ENCODE measurements around the gene OLIG2.

Gene OLIG2

DNA sequence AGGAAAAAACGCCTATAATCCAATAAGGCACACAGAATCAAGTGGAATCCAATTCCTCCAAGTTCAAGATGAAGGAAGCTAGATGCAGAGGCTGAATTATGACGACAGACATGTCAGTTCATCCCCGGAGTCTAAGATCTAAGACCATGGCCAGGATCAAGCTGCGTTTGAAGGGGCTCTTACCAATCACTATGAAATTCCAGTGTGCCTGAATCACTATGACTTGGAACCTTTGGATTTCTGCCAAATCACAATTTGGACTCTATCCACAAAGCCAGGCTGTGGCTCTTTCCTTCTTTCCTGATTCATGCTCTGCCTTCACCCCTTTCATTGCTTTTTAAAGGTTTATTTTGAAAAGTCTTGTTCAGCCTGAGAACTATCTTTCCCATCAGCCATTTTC, 17.1 kb downstream of the OLIG2 start:
- H2AFZ ChIP-seq (ENCODE audit: low read depth, low read length) = no peak overlapping the region
- no peak overlapping the region for H2AK5ac ChIP-seq (ENCODE audit: low read length, severe bottlenecking)
- H3K79me1 ChIP-seq (replicated peaks; ENCODE audit: low read length, poor library complexity, severe bottlenecking) = no peaks in the 10 kb centered on the region
- peaks cover 4% of the 10 kb centered on the region for H3K4me1 ChIP-seq (ENCODE audit: control insufficient read depth, insufficient read depth, low read depth, low read length)
- H2BK15ac ChIP-seq (ENCODE audit: low read depth, poor library complexity, severe bottlenecking) = no peak overlapping the region
- no peaks in the 10 kb centered on the region for H3K36me3 ChIP-seq (ENCODE audit: control insufficient read depth in 1 of 2, insufficient read depth in 2 of 2, low read depth in 1 of 2, low read length in 2 of 2)
- no peak overlapping the region for H3K9ac ChIP-seq (ENCODE audit: low read length)
- H4K91ac ChIP-seq (ENCODE audit: low read length) = no peak overlapping the region
- H3K4me3 ChIP-seq (ENCODE audit: insufficient read depth in 1 of 2, low read depth in 1 of 2, low read length in 2 of 2) = no peak overlapping the region
- H3K27ac ChIP-seq (ENCODE audit: low read length, poor library complexity, severe bottlenecking) = no peak overlapping the region
- H3K4ac ChIP-seq (ENCODE audit: low read depth in 1 of 2, low read length in 2 of 2) = no peak overlapping the region
- 5% methylated on average over 3 of the region's 4 CpGs for WGBS
- H3K18ac ChIP-seq (ENCODE audit: low read depth in 1 of 2, low read length in 2 of 2) = peak overlapping the region in 1 of 2 experiments; percentile 75
- no peak overlapping the region for H2BK120ac ChIP-seq (ENCODE audit: low read depth, low read length)
- no peak overlapping the region for H3K14ac ChIP-seq (ENCODE audit: low read length in 2 of 2)
- H3K23ac ChIP-seq (ENCODE audit: low read length in 2 of 2) = no peak overlapping the region
- H3K9me3 ChIP-seq (ENCODE audit: control insufficient read depth, low read length) = no peaks in the 10 kb centered on the region
- peak; percentile 80 for DNase-seq
- H4K8ac ChIP-seq (ENCODE audit: low read length) = no peak overlapping the region
- no peak overlapping the region for H2BK5ac ChIP-seq (ENCODE audit: low read depth, low read length, poor library complexity, severe bottlenecking)
- peaks cover 9 to 16% of the 10 kb centered on the region in 2 experiments for H3K27me3 ChIP-seq (ENCODE audit: control insufficient read depth in 1 of 2, insufficient read depth in 1 of 2, low read length in 2 of 2)
- H2BK12ac ChIP-seq (ENCODE audit: low read length in 2 of 2) = no peak overlapping the region
- no peak overlapping the region for H3K4me2 ChIP-seq (ENCODE audit: low read length, poor library complexity, severe bottlenecking)

GRCh38 chr21:33046455-33046854, 20.7 kb downstream of the OLIG2 start:
- Histone ChIP-seq H4K91ac (ENCODE audit: low read length) (no peak overlapping the region), H2BK5ac (ENCODE audit: low read depth, low read length, poor library complexity, severe bottlenecking) (no peak overlapping the region), H2AFZ (ENCODE audit: low read depth, low read length) (no peak overlapping the region), H3K14ac (ENCODE audit: low read length in 2 of 2) (no peak overlapping the region), H3K36me3 (ENCODE audit: control insufficient read depth in 1 of 2, insufficient read depth in 2 of 2, low read depth in 1 of 2, low read length in 2 of 2) (no peaks in the 10 kb centered on the region), H3K27me3 (ENCODE audit: control insufficient read depth in 1 of 2, insufficient read depth in 1 of 2, low read length in 2 of 2) (peaks cover 24 to 30% of the 10 kb centered on the region in 2 experiments), H3K4me1 (ENCODE audit: control insufficient read depth, insufficient read depth, low read depth, low read length) (peaks cover 4% of the 10 kb centered on the region), H3K18ac (ENCODE audit: low read depth in 1 of 2, low read length in 2 of 2) (no peak overlapping the region), H3K4me2 (ENCODE audit: low read length, poor library complexity, severe bottlenecking) (no peak overlapping the region), H3K9ac (ENCODE audit: low read length) (no peak overlapping the region), H3K23ac (ENCODE audit: low read length in 2 of 2) (no peak overlapping the region), H3K79me1 (replicated peaks; ENCODE audit: low read length, poor library complexity, severe bottlenecking) (no peaks in the 10 kb centered on the region), H3K4me3 (ENCODE audit: insufficient read depth in 1 of 2, low read depth in 1 of 2, low read length in 2 of 2) (no peak overlapping the region), H3K4ac (ENCODE audit: low read depth in 1 of 2, low read length in 2 of 2) (no peak overlapping the region), H3K27ac (ENCODE audit: low read length, poor library complexity, severe bottlenecking) (no peak overlapping the region), H2AK5ac (ENCODE audit: low read length, severe bottlenecking) (no peak overlapping the region), H2BK12ac (ENCODE audit: low read length in 2 of 2) (no peak overlapping the region), H2BK15ac (ENCODE audit: low read depth, poor library complexity, severe bottlenecking) (no peak overlapping the region), H4K8ac (ENCODE audit: low read length) (no peak overlapping the region), H3K9me3 (ENCODE audit: control insufficient read depth, low read length) (no peaks in the 10 kb centered on the region), H2BK120ac (ENCODE audit: low read depth, low read length) (no peak overlapping the region)
- WGBS = 83% methylated on average over 3 of the region's 8 CpGs
- no peak for DNase-seq

GRCh38 chr21:33047231-33047630, 21.5 kb downstream of the OLIG2 start:
- H3K14ac ChIP-seq (ENCODE audit: low read length in 2 of 2) = no peak overlapping the region
- H2AK5ac ChIP-seq (ENCODE audit: low read length, severe bottlenecking) = no peak overlapping the region

DNA sequence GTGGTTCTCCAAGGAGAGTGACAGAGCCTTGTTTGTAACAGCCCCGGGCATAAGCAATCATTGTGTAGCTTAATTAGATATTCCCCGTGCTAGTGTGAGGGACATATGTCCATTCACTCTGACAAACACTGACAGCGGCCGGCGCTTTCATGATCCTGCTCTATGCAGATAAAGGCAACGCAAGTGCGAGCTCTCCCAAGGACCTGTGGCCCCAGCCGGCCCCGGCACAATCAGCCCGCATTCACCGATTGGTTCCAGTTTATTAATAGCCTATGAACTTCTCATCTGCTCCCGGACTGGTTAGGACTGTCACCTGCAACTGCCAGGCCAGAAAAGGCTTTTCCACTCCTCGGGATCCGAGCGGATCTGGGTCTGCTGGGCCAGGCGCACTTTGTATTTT, 26.2 kb downstream of the OLIG2 start:
- H2BK15ac ChIP-seq (ENCODE audit: low read depth, poor library complexity, severe bottlenecking) = no peak overlapping the region
- no peak overlapping the region for H3K4ac ChIP-seq (ENCODE audit: low read depth in 1 of 2, low read length in 2 of 2)
- H4K8ac ChIP-seq (ENCODE audit: low read length) = no peak overlapping the region
- H2BK120ac ChIP-seq (ENCODE audit: low read depth, low read length) = no peak overlapping the region
- H3K9me3 ChIP-seq (ENCODE audit: control insufficient read depth, low read length) = no peaks in the 10 kb centered on the region
- H3K79me1 ChIP-seq (replicated peaks; ENCODE audit: low read length, poor library complexity, severe bottlenecking) = no peaks in the 10 kb centered on the region
- H3K4me1 ChIP-seq (ENCODE audit: control insufficient read depth, insufficient read depth, low read depth, low read length) = no peaks in the 10 kb centered on the region
- H3K27ac ChIP-seq (ENCODE audit: low read length, poor library complexity, severe bottlenecking) = no peak overlapping the region
- no peak for DNase-seq
- H3K18ac ChIP-seq (ENCODE audit: low read depth in 1 of 2, low read length in 2 of 2) = no peak overlapping the region
- no peak overlapping the region for H3K14ac ChIP-seq (ENCODE audit: low read length in 2 of 2)
- no peak overlapping the region for H3K23ac ChIP-seq (ENCODE audit: low read length in 2 of 2)
- H3K36me3 ChIP-seq (ENCODE audit: control insufficient read depth in 1 of 2, insufficient read depth in 2 of 2, low read depth in 1 of 2, low read length in 2 of 2) = no peaks in the 10 kb centered on the region
- 94% methylated on average over 16 of the region's 16 CpGs for WGBS
- peaks cover 51 to 62% of the 10 kb centered on the region in 2 experiments for H3K27me3 ChIP-seq (ENCODE audit: control insufficient read depth in 1 of 2, insufficient read depth in 1 of 2, low read length in 2 of 2)
- H2AFZ ChIP-seq (ENCODE audit: low read depth, low read length) = no peak overlapping the region
- no peak overlapping the region for H4K91ac ChIP-seq (ENCODE audit: low read length)
- H2AK5ac ChIP-seq (ENCODE audit: low read length, severe bottlenecking) = no peak overlapping the region
- H2BK12ac ChIP-seq (ENCODE audit: low read length in 2 of 2) = no peak overlapping the region
- no peak overlapping the region for H3K4me2 ChIP-seq (ENCODE audit: low read length, poor library complexity, severe bottlenecking)
- H3K4me3 ChIP-seq (ENCODE audit: insufficient read depth in 1 of 2, low read depth in 1 of 2, low read length in 2 of 2) = no peak overlapping the region
- no peak overlapping the region for H2BK5ac ChIP-seq (ENCODE audit: low read depth, low read length, poor library complexity, severe bottlenecking)
- no peak overlapping the region for H3K9ac ChIP-seq (ENCODE audit: low read length)

More at GRCh38 chr21:33047231-33047630, 21.5 kb downstream of the OLIG2 start:
- Histone ChIP-seq H2AFZ (ENCODE audit: low read depth, low read length) (no peak overlapping the region), H3K27ac (ENCODE audit: low read length, poor library complexity, severe bottlenecking) (no peak overlapping the region), H3K4me3 (ENCODE audit: insufficient read depth in 1 of 2, low read depth in 1 of 2, low read length in 2 of 2) (no peak overlapping the region), H2BK12ac (ENCODE audit: low read length in 2 of 2) (no peak overlapping the region), H2BK120ac (ENCODE audit: low read depth, low read length) (no peak overlapping the region), H3K4me1 (ENCODE audit: control insufficient read depth, insufficient read depth, low read depth, low read length) (peaks cover 4% of the 10 kb centered on the region), H3K23ac (ENCODE audit: low read length in 2 of 2) (no peak overlapping the region), H3K27me3 (ENCODE audit: control insufficient read depth in 1 of 2, insufficient read depth in 1 of 2, low read length in 2 of 2) (peaks cover 27 to 34% of the 10 kb centered on the region in 2 experiments), H3K9ac (ENCODE audit: low read length) (no peak overlapping the region), H3K36me3 (ENCODE audit: control insufficient read depth in 1 of 2, insufficient read depth in 2 of 2, low read depth in 1 of 2, low read length in 2 of 2) (no peaks in the 10 kb centered on the region), H3K18ac (ENCODE audit: low read depth in 1 of 2, low read length in 2 of 2) (no peak overlapping the region), H3K4me2 (ENCODE audit: low read length, poor library complexity, severe bottlenecking) (no peak overlapping the region), H4K91ac (ENCODE audit: low read length) (no peak overlapping the region), H3K79me1 (replicated peaks; ENCODE audit: low read length, poor library complexity, severe bottlenecking) (no peaks in the 10 kb centered on the region), H4K8ac (ENCODE audit: low read length) (no peak overlapping the region), H3K4ac (ENCODE audit: low read depth in 1 of 2, low read length in 2 of 2) (no peak overlapping the region), H2BK5ac (ENCODE audit: low read depth, low read length, poor library complexity, severe bottlenecking) (no peak overlapping the region), H3K9me3 (ENCODE audit: control insufficient read depth, low read length) (no peaks in the 10 kb centered on the region), H2BK15ac (ENCODE audit: low read depth, poor library complexity, severe bottlenecking) (no peak overlapping the region)
- 86% methylated on average over 5 of the region's 5 CpGs for WGBS
- DNase-seq = no peak

Measured in mesenchymal stem cell (in vitro differentiated cells and primary cell).